C4-2B (cell line): ENCODE results near the gene PRR30.

Experiments
- ZFX ChIP-seq: fragments of 450-650 bp; IDR thresholded peaks from 2 replicates; pipeline ENCODE4 v1.6.1; 2017
- TF ChIP-seq, protein P1 (sequence below): fragments of 450-650 bp; conservative IDR thresholded peaks from 2 replicates; pipeline ENCODE4 v1.5.1; 2017; ENCODE audit warnings: mild to moderate bottlenecking

DNA sequence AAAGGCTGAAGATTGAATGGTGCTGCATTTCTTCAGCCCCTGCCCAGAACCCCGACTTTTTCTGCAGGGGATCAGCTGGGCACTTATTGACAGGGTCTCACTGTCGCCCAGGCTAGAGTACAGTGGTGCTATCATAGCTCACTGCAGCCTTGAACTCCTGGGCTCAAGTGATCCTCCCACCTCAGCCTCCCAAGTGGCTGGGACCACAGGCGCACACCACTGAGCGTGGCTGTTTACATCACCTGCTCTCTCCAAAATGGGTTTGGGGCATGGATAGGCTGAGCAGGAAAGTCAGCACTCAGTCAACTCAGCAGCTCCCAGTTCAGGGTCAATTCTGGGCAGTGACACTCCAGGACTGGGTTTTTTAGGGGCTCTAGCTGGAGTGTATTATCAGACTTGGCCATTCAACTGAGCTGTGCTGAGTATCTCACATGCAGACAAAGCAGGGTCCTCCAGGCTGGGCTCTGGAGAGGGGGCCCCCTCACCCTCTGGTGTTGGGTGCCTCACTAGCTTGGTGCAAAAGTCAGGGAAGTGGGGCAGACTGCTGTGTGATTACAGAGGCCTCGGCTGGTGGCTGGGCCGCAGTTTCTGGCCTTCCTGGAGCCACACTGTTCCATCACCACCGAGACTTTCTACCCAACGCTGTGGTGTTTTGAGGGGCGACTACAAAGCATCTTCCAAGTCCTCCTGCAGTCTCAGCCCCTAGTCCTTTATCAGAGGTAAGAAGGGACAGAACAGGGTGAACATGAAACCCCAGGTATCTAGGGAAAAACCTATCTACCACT, 11.1 kb downstream of the PRR30 start:
- TF ChIP-seq, protein P1, sequence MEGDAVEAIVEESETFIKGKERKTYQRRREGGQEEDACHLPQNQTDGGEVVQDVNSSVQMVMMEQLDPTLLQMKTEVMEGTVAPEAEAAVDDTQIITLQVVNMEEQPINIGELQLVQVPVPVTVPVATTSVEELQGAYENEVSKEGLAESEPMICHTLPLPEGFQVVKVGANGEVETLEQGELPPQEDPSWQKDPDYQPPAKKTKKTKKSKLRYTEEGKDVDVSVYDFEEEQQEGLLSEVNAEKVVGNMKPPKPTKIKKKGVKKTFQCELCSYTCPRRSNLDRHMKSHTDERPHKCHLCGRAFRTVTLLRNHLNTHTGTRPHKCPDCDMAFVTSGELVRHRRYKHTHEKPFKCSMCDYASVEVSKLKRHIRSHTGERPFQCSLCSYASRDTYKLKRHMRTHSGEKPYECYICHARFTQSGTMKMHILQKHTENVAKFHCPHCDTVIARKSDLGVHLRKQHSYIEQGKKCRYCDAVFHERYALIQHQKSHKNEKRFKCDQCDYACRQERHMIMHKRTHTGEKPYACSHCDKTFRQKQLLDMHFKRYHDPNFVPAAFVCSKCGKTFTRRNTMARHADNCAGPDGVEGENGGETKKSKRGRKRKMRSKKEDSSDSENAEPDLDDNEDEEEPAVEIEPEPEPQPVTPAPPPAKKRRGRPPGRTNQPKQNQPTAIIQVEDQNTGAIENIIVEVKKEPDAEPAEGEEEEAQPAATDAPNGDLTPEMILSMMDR: no peak
- no peak for TF ChIP-seq ZFX
